Activated CD4-positive, alpha-beta memory T cell treated with anti-CD3 and anti-CD28 coated beads, Interleukin-2, amount 10 ng/mL, durations not matched to agents 7 days and 5 days (primary cell): ENCODE data around the gene ZNRD2. TPM values are rescaled to one million over a fixed set of nuclear protein-coding genes. Genes with fewer than 3 reads are reported as not detected.

ENCODE experiments used
- CTCF ChIA-PET: fragments of 350-600 bp; sonication (Branson Sonifier 250); formaldehyde crosslinking; loops from one replicate; lab custom pipeline; 2021; ENCODE audit warnings: antibody characterized with exemption, inconsistent platforms; lab: Charles Lee
- POLR2A ChIA-PET: fragments of 350-600 bp; sonication (Branson Sonifier 250); formaldehyde crosslinking; loops from one replicate; lab custom pipeline; 2021; ENCODE audit warnings: antibody characterized with exemption; lab: Charles Lee
- DNase-seq: peaks from one replicate; pipeline ENCODE4 v3.0.0-alpha.2; 2020
- H3K27ac Mint-ChIP-seq: one replicate; pipeline ENCODE4 v1.8.0; 2021; ENCODE audit warnings: mild to moderate bottlenecking, mixed read lengths
- H3K27me3 Mint-ChIP-seq: one replicate; pipeline ENCODE4 v1.8.0; 2021; ENCODE audit warnings: mixed read lengths
- H3K36me3 Mint-ChIP-seq: one replicate; pipeline ENCODE4 v1.8.0; 2021; ENCODE audit warnings: low read depth, mixed read lengths
- H3K4me1 Mint-ChIP-seq: one replicate; pipeline ENCODE4 v1.8.0; 2021; ENCODE audit warnings: mixed read lengths
- H3K4me3 Mint-ChIP-seq: one replicate; pipeline ENCODE4 v1.8.0; 2021; ENCODE audit warnings: mild to moderate bottlenecking, mixed read lengths
- H3K9me3 Mint-ChIP-seq: one replicate; pipeline ENCODE4 v1.8.0; 2021; ENCODE audit warnings: mixed read lengths
- total RNA-seq, 2 experiments: library from RNA; stranded (reverse); gene quantifications; one replicate each; pipeline ENCODE4 v1.2.3, GENCODE V29; 2021

Gene ZNRD2
- total RNA-seq, 2 experiments from 2014 or later: 25.3 to 27.8 TPM

GRCh38 chr11:65552388-65552951 lies 17.8 kb upstream of the ZNRD2 start:
- CTCF ChIA-PET: interaction anchor here (0.9 to 4.3 kb wide), 11 partner anchors 9 to 195 kb away, joined by 3 to 41 read pairs (median 3); partner anchors contain the start of genes EHBP1L1, FAM89B, SLC25A45 and ZNRD2
- H3K27ac Mint-ChIP-seq: peak overlapping the region; percentile 31
- H3K4me1 Mint-ChIP-seq: peaks cover 71% of the 10 kb centered on the region
- POLR2A ChIA-PET: interaction anchor here (0.7 to 3.6 kb wide), 13 partner anchors 8 to 132 kb away, joined by 3 to 19 read pairs (median 5); partner anchors contain the start of genes MALAT1, SCYL1 and ZNRD2
- no peaks in the 10 kb centered on the region for H3K27me3 Mint-ChIP-seq
- peaks cover 24% of the 10 kb centered on the region for H3K36me3 Mint-ChIP-seq
- H3K9me3 Mint-ChIP-seq: no peaks in the 10 kb centered on the region
- H3K4me3 Mint-ChIP-seq: no peak overlapping the region
- DNase-seq: no peak

GRCh38 chr11:65553301-65554001 lies 16.8 kb upstream of the ZNRD2 start:
- Mint-ChIP-seq H3K9me3 (no peaks in the 10 kb centered on the region), H3K4me3 (peak overlapping the region; percentile 44), H3K27ac (peak overlapping the region; percentile 54), H3K36me3 (peaks cover 18% of the 10 kb centered on the region), H3K27me3 (no peaks in the 10 kb centered on the region), H3K4me1 (peaks cover 63% of the 10 kb centered on the region)
- POLR2A ChIA-PET: interaction anchor here (0.7 to 3.6 kb wide), 11 partner anchors 9 to 133 kb away, joined by 3 to 19 read pairs (median 5); partner anchors contain the start of genes FAM89B, MALAT1 and SCYL1
- DNase-seq: peak; percentile 85
- CTCF ChIA-PET: interaction anchor here (1.5 to 4.3 kb wide), 5 partner anchors 12 to 40 kb away, joined by 3 to 41 read pairs (median 14); partner anchors contain the start of genes FAM89B and ZNRD2

- DNase-seq: no peak
- peak overlapping the region; percentile 58 for H3K27ac Mint-ChIP-seq
- no peaks in the 10 kb centered on the region for H3K27me3 Mint-ChIP-seq
- no peaks in the 10 kb centered on the region for H3K9me3 Mint-ChIP-seq
- peak overlapping the region; percentile 45 for H3K4me3 Mint-ChIP-seq
- POLR2A ChIA-PET: interaction anchor here (1.1 to 3.6 kb wide), 6 partner anchors 7 to 134 kb away, joined by 3 to 19 read pairs (median 4); partner anchors contain the start of genes FAM89B and MAP3K11
- peaks cover 18% of the 10 kb centered on the region for H3K36me3 Mint-ChIP-seq
- CTCF ChIA-PET: interaction anchor here (2.5 to 4.3 kb wide), 3 partner anchors 11 to 17 kb away, joined by 14 to 41 read pairs (median 25); partner anchors contain the start of genes FAM89B and ZNRD2
- H3K4me1 Mint-ChIP-seq: peaks cover 63% of the 10 kb centered on the region
Observed at GRCh38 chr11:65554057-65554818, 16.0 kb upstream of the ZNRD2 start.

- CTCF ChIA-PET: interaction anchor here (1.0 kb wide), 1 partner anchor 33 kb away, joined by 4 read pairs; no protein-coding TSS in a partner anchor
- peaks cover 66% of the 10 kb centered on the region for H3K4me1 Mint-ChIP-seq
- no peak overlapping the region for H3K4me3 Mint-ChIP-seq
- no peak for DNase-seq
- no peaks in the 10 kb centered on the region for H3K27me3 Mint-ChIP-seq
- peak overlapping the region; percentile 58 for H3K27ac Mint-ChIP-seq
- peaks cover 15% of the 10 kb centered on the region for H3K36me3 Mint-ChIP-seq
- no peaks in the 10 kb centered on the region for H3K9me3 Mint-ChIP-seq
- POLR2A ChIA-PET: interaction anchor here (0.7 to 1.4 kb wide), 4 partner anchors 8 to 59 kb away, joined by 3 to 4 read pairs (median 3); partner anchors contain the start of genes MAP3K11 and ZNRD2
Observed at GRCh38 chr11:65554842-65555430, 15.3 kb upstream of the ZNRD2 start.

GRCh38 chr11:65555693-65556231 lies 14.5 kb upstream of the ZNRD2 start:
- ChIA-PET POLR2A (interaction anchor here (0.7 to 1.9 kb wide), 7 partner anchors 9 to 59 kb away, joined by 3 to 12 read pairs (median 4); partner anchors contain the start of genes MAP3K11 and ZNRD2), CTCF (interaction anchor here (1.0 kb wide), 1 partner anchor 32 kb away, joined by 4 read pairs; no protein-coding TSS in a partner anchor)
- H3K27ac Mint-ChIP-seq: peak overlapping the region; percentile 73
- H3K4me1 Mint-ChIP-seq: peaks cover 74% of the 10 kb centered on the region
- H3K27me3 Mint-ChIP-seq: no peaks in the 10 kb centered on the region
- H3K36me3 Mint-ChIP-seq: peaks cover 12% of the 10 kb centered on the region
- no peak for DNase-seq
- H3K9me3 Mint-ChIP-seq: no peaks in the 10 kb centered on the region
- H3K4me3 Mint-ChIP-seq: peak overlapping the region; percentile 74

- POLR2A ChIA-PET: interaction anchor here (0.7 to 1.9 kb wide), 9 partner anchors 9 to 137 kb away, joined by 3 to 12 read pairs (median 6); partner anchors contain the start of genes FAM89B and ZNRD2
- H3K27me3 Mint-ChIP-seq: no peaks in the 10 kb centered on the region
- CTCF ChIA-PET: interaction anchor here (1.0 to 1.4 kb wide), 2 partner anchors 9 to 16 kb away, joined by 3 read pairs; no protein-coding TSS in a partner anchor
- H3K36me3 Mint-ChIP-seq: peaks cover 6% of the 10 kb centered on the region
- peaks cover 67% of the 10 kb centered on the region for H3K4me1 Mint-ChIP-seq
- no peak for DNase-seq
- peak overlapping the region; percentile 74 for H3K27ac Mint-ChIP-seq
- H3K4me3 Mint-ChIP-seq: peak overlapping the region; percentile 74
- H3K9me3 Mint-ChIP-seq: no peaks in the 10 kb centered on the region
Observed at GRCh38 chr11:65556470-65557279, 13.6 kb upstream of the ZNRD2 start.

GRCh38 chr11:65557280-65558001 lies 12.8 kb upstream of the ZNRD2 start:
- Mint-ChIP-seq H3K36me3 (no peaks in the 10 kb centered on the region), H3K4me3 (peak overlapping the region; percentile 74), H3K9me3 (no peaks in the 10 kb centered on the region), H3K27ac (peak overlapping the region; percentile 74), H3K4me1 (peaks cover 62% of the 10 kb centered on the region), H3K27me3 (no peaks in the 10 kb centered on the region)
- ChIA-PET POLR2A (interaction anchor here (0.7 to 1.9 kb wide), 9 partner anchors 8 to 138 kb away, joined by 3 to 12 read pairs (median 6); partner anchors contain the start of genes FAM89B and ZNRD2), CTCF (interaction anchor here (1.0 to 1.4 kb wide), 2 partner anchors 8 to 16 kb away, joined by 3 read pairs; no protein-coding TSS in a partner anchor)
- no peak for DNase-seq

GRCh38 chr11:65558002-65558929 lies 12.0 kb upstream of the ZNRD2 start, which contains the start of gene LTBP3:
Gene LTBP3 (minus strand): TSS chr11:65558359. CDS start chr11:65557959, 400 bp downstream.
- peak within 1 kb of the TSS; percentile 74 for H3K4me3 Mint-ChIP-seq
- H3K4me1 Mint-ChIP-seq: peaks cover 56% of the 10 kb centered on the region
- peak within 1 kb of the TSS; percentile 74 for H3K27ac Mint-ChIP-seq
- POLR2A ChIA-PET: interaction anchor here (0.9 to 4.1 kb wide), 8 partner anchors 12 to 60 kb away, joined by 3 to 31 read pairs (median 3); partner anchors contain the start of genes EHBP1L1, FAM89B, PCNX3 and ZNRD2
- no peaks in the 10 kb centered on the region for H3K36me3 Mint-ChIP-seq
- no peaks in the 10 kb centered on the region for H3K27me3 Mint-ChIP-seq
- no peak for DNase-seq
- CTCF ChIA-PET: interaction anchor here (0.7 to 1.2 kb wide), 3 partner anchors 14 to 46 kb away, joined by 3 read pairs; partner anchors contain the start of gene FAM89B
- H3K9me3 Mint-ChIP-seq: no peaks in the 10 kb centered on the region

GRCh38 chr11:65558930-65559509 lies 11.3 kb upstream of the ZNRD2 start:
- POLR2A ChIA-PET: interaction anchor here (0.8 to 4.1 kb wide), 8 partner anchors 13 to 61 kb away, joined by 3 to 31 read pairs (median 4); partner anchors contain the start of genes EHBP1L1, FAM89B, PCNX3 and ZNRD2
- peak overlapping the region; percentile 61 for H3K4me3 Mint-ChIP-seq
- no peaks in the 10 kb centered on the region for H3K36me3 Mint-ChIP-seq
- no peaks in the 10 kb centered on the region for H3K27me3 Mint-ChIP-seq
- peaks cover 55% of the 10 kb centered on the region for H3K4me1 Mint-ChIP-seq
- CTCF ChIA-PET: interaction anchor here (0.7 to 1.2 kb wide), 4 partner anchors 8 to 47 kb away, joined by 3 read pairs; partner anchors contain the start of gene FAM89B
- H3K27ac Mint-ChIP-seq: peak overlapping the region; percentile 58
- no peaks in the 10 kb centered on the region for H3K9me3 Mint-ChIP-seq
- no peak for DNase-seq
